HG03175 (cell line): ENCODE measurements around the gene C17orf107.

Experiments used
- ATAC-seq: cut with Tn5 transposase; IDR thresholded peaks from one replicate; pipeline ENCODE4 v1.9.1; 2021; ENCODE audit warnings: mild to moderate bottlenecking, moderate library complexity; ENCODE audit not compliant: unreplicated experiment

C17orf107 gene

GRCh38 chr17:4870855-4871254, 28.5 kb upstream of the C17orf107 start:
- ATAC-seq = no peak

- no peak for ATAC-seq
Observed at GRCh38 chr17:4872786-4873185, 26.6 kb upstream of the C17orf107 start.

GRCh38 chr17:4877089-4877488, 22.2 kb upstream of the C17orf107 start:
- no peak for ATAC-seq

- no peak for ATAC-seq
Observed at GRCh38 chr17:4879601-4880000, 19.7 kb upstream of the C17orf107 start.

GRCh38 chr17:4880857-4881256, 18.5 kb upstream of the C17orf107 start:
- ATAC-seq = no peak

GRCh38 chr17:4881761-4882555, 17.4 kb upstream of the C17orf107 start:
- no peak for ATAC-seq

GRCh38 chr17:4884489-4884888, 14.8 kb upstream of the C17orf107 start:
- no peak for ATAC-seq

GRCh38 chr17:4886830-4887229, 12.5 kb upstream of the C17orf107 start:
- ATAC-seq = no peak

GRCh38 chr17:4887581-4887980, 11.8 kb upstream of the C17orf107 start:
- ATAC-seq = no peak

- no peak for ATAC-seq
Observed at GRCh38 chr17:4891411-4892410, 7.6 kb upstream of the C17orf107 start.

GRCh38 chr17:4892499-4893221, 6.7 kb upstream of the C17orf107 start:
- ATAC-seq = no peak

- ATAC-seq = no peak
Observed at GRCh38 chr17:4893272-4893671, 6.1 kb upstream of the C17orf107 start.

- no peak for ATAC-seq
Observed at GRCh38 chr17:4893721-4894560, 5.4 kb upstream of the C17orf107 start.

- ATAC-seq = no peak
Observed at GRCh38 chr17:4895121-4895520, 4.2 kb upstream of the C17orf107 start.

GRCh38 chr17:4895657-4896331, 3.5 kb upstream of the C17orf107 start:
- ATAC-seq = no peak

- no peak for ATAC-seq
Observed at GRCh38 chr17:4896332-4897197, 2.8 kb upstream of the C17orf107 start.

GRCh38 chr17:4897198-4897687, 2.1 kb upstream of the C17orf107 start:
- ATAC-seq = no peak

- no peak for ATAC-seq
Observed at GRCh38 chr17:4897785-4898184, 1.6 kb upstream of the C17orf107 start.

GRCh38 chr17:4898351-4898750, 985 bp upstream of the C17orf107 start:
- no peak for ATAC-seq
